HepG2 (cell line): ENCODE data around the gene AHNAK. TPM values are rescaled to one million over a fixed set of nuclear protein-coding genes. Genes with fewer than 3 reads are reported as not detected.
A peak's percentile ranks its signal among the peaks of the same experiment; 100 is the strongest.

Source experiments
- ARNT2 ChIP-seq: sonication (generic); formaldehyde crosslinking; IDR thresholded peaks from 2 replicates; pipeline ENCODE4 v1.8.0; 2022; ENCODE audit warnings: mild to moderate bottlenecking, low read depth, missing genetic modification reagents, moderate library complexity
- CC2D1A ChIP-seq: sonication (generic); formaldehyde crosslinking; IDR thresholded peaks from 2 replicates; pipeline ENCODE4 v1.8.1; 2023; ENCODE audit warnings: mild to moderate bottlenecking, missing genetic modification reagents
- CREB1 ChIP-seq, 2 experiments: fragments of 450-650 bp in 1 of 2; IDR thresholded peaks; 2 replicates each; pipeline ENCODE4 v1.6.1; 2016 to 2017; ENCODE audit warnings: control low read depth in 1 of 2, mild to moderate bottlenecking in 1 of 2, missing compliant biosample characterization in 1 of 2, missing genetic modification characterization in 1 of 2
- HDAC2 ChIP-seq: sonication (generic); formaldehyde crosslinking; IDR thresholded peaks from 2 replicates; pipeline ENCODE4 v1.4.0; 2020; ENCODE audit warnings: missing genetic modification reagents
- HNRNPLL ChIP-seq: fragments of 200-400 bp; formaldehyde crosslinking; IDR thresholded peaks from 2 replicates; pipeline ENCODE4 v1.6.1; 2017; ENCODE audit warnings: mild to moderate bottlenecking, low read depth, low read length; ENCODE audit not compliant: poor library complexity, severe bottlenecking
- MXD4 ChIP-seq: IDR thresholded peaks from 2 replicates; pipeline ENCODE4 v1.6.1; 2016; ENCODE audit warnings: mild to moderate bottlenecking, missing biosample characterization, missing genetic modification reagents
- MYPOP ChIP-seq: sonication (generic); formaldehyde crosslinking; IDR thresholded peaks from 2 replicates; pipeline ENCODE4 v1.8.1; 2023; ENCODE audit warnings: mild to moderate bottlenecking, moderate library complexity, missing genetic modification reagents
- ONECUT2 ChIP-seq: sonication (generic); formaldehyde crosslinking; IDR thresholded peaks from 2 replicates; pipeline ENCODE4 v1.4.0; 2020; ENCODE audit warnings: missing genetic modification reagents
- PHF21A ChIP-seq: sonication (generic); formaldehyde crosslinking; IDR thresholded peaks from 2 replicates; pipeline ENCODE4 v1.5.0; 2020; ENCODE audit warnings: mild to moderate bottlenecking, missing genetic modification reagents
- SMAD1 ChIP-seq: sonication (generic); formaldehyde crosslinking; IDR thresholded peaks from 2 replicates; pipeline ENCODE4 v1.4.0; 2020; ENCODE audit warnings: missing genetic modification reagents, low read depth, mild to moderate bottlenecking, borderline replicate concordance
- SRSF1 ChIP-seq: fragments of 200-400 bp; formaldehyde crosslinking; optimal IDR thresholded peaks from 2 replicates; pipeline ENCODE3; 2017; ENCODE audit warnings: mild to moderate bottlenecking, low read depth, low read length, moderate library complexity
- TARDBP ChIP-seq: sonication (generic); formaldehyde crosslinking; IDR thresholded peaks from 2 replicates; pipeline ENCODE4 v1.8.0; 2022; ENCODE audit warnings: mild to moderate bottlenecking, missing genetic modification reagents
- TBX2 ChIP-seq: sonication (generic); formaldehyde crosslinking; IDR thresholded peaks from 2 replicates; pipeline ENCODE4 v1.5.0; 2020; ENCODE audit warnings: missing genetic modification reagents, mild to moderate bottlenecking, borderline replicate concordance
- TMF1 ChIP-seq: sonication (generic); formaldehyde crosslinking; IDR thresholded peaks from 2 replicates; pipeline ENCODE4 v1.8.1; 2022; ENCODE audit warnings: low read depth, missing genetic modification reagents
- YEATS4 ChIP-seq: sonication (generic); formaldehyde crosslinking; IDR thresholded peaks from 2 replicates; pipeline ENCODE4 v1.4.0; 2020; ENCODE audit warnings: missing genetic modification reagents, borderline replicate concordance
- ZBTB2 ChIP-seq: sonication (generic); formaldehyde crosslinking; IDR thresholded peaks from 2 replicates; pipeline ENCODE4 v1.8.0; 2022; ENCODE audit warnings: low read depth, missing genetic modification reagents
- ZFP62 ChIP-seq: sonication (generic); formaldehyde crosslinking; IDR thresholded peaks from 2 replicates; pipeline ENCODE4 v1.4.0; 2020; ENCODE audit warnings: missing genetic modification reagents
- ZFP82 ChIP-seq: sonication (generic); formaldehyde crosslinking; IDR thresholded peaks from 2 replicates; pipeline ENCODE4 v1.5.1; 2020; ENCODE audit warnings: mild to moderate bottlenecking, missing genetic modification reagents, borderline replicate concordance
- ZNF136 ChIP-seq: sonication (generic); formaldehyde crosslinking; IDR thresholded peaks from 2 replicates; pipeline ENCODE4 v1.8.1; 2022; ENCODE audit warnings: low read depth, mild to moderate bottlenecking, moderate library complexity, missing genetic modification reagents
- ZNF383 ChIP-seq: sonication (generic); formaldehyde crosslinking; IDR thresholded peaks from 2 replicates; pipeline ENCODE4 v1.4.0; 2020; ENCODE audit warnings: missing genetic modification reagents, mild to moderate bottlenecking, borderline replicate concordance
- ZNF614 ChIP-seq: IDR thresholded peaks from 2 replicates; pipeline ENCODE4 v1.6.1; 2018; ENCODE audit warnings: missing biosample characterization, missing genetic modification reagents, inconsistent platforms, borderline replicate concordance
- ZNF670 ChIP-seq: sonication (generic); formaldehyde crosslinking; IDR thresholded peaks from 2 replicates; pipeline ENCODE4 v1.8.0; 2022; ENCODE audit warnings: mild to moderate bottlenecking, missing genetic modification reagents, borderline replicate concordance
- ZNF792 ChIP-seq: IDR thresholded peaks from 2 replicates; pipeline ENCODE4 v1.6.1; 2016
- ZSCAN9 ChIP-seq: IDR thresholded peaks from 2 replicates; pipeline ENCODE4 v1.6.1; 2016; ENCODE audit warnings: borderline replicate concordance
- ZZZ3 ChIP-seq: sonication (generic); formaldehyde crosslinking; IDR thresholded peaks from 2 replicates; pipeline ENCODE4 v1.4.0; 2020; ENCODE audit warnings: missing genetic modification reagents, mild to moderate bottlenecking, borderline replicate concordance
- polyA plus RNA-seq, 8 experiments: library from polyadenylated mRNA; depleted of rRNA in 3 of 8; stranded (reverse) in 7 of 8; unstranded in 1 of 8; fragments of >200 nt; fragmentation: Illumina TruSeq in 4 of 8; extraction: Trizol in 4 of 8; gene quantifications; 2 replicates each; pipeline versions ENCODE4 v1.2.1 to v1.2.3, GENCODE V29; 2011 to 2016; ENCODE audit warnings: low read depth in 4 of 8, missing spikeins in 1 of 8, mixed read lengths in 1 of 8; ENCODE audit not compliant: insufficient read depth in 1 of 8
- total RNA-seq, 5 experiments: library from RNA; depleted of rRNA; stranded (reverse); fragments of >200 nt; fragmentation: Illumina TruSeq; extraction: Trizol; gene quantifications; 2 replicates each; pipeline ENCODE4 v1.2.3, GENCODE V29; 2016; ENCODE audit warnings: low read depth in 1 of 5
- TF ChIP-seq, protein P1 (sequence below): sonication (generic); formaldehyde crosslinking; IDR thresholded peaks from 2 replicates; pipeline ENCODE4 v1.4.0; 2020; ENCODE audit warnings: missing genetic modification reagents, low read depth, mild to moderate bottlenecking, borderline replicate concordance

Gene AHNAK
- total and polyA plus RNA-seq, 2 of the 13 experiments (the other 11 are each of a cell fraction or from before 2014, with no cell fraction given), result 23.4 to 25.0 TPM

GRCh38 chr11:62573592-62574362 is 27.2 kb upstream of the AHNAK start, which contains the start of gene EEF1G (continued):
- TF ChIP-seq HNRNPLL (peak; percentile 99), ZNF670 (CRISPR knock-in tag) (no peak), ZBTB2 (CRISPR knock-in tag) (no peak), HDAC2 (CRISPR knock-in tag) (0 out of 2 replicates have a peak, but pooled peaks have one; percentile 44), PHF21A (CRISPR knock-in tag) (peak; percentile 24; the same call in 1 of the 2 replicates), TMF1 (CRISPR knock-in tag) (peak; percentile 33; the same call in 1 of the 2 replicates), SMAD1 (CRISPR knock-in tag) (peak; percentile 70; the same call in 1 of the 2 replicates), ZFP62 (CRISPR knock-in tag) (no peak), SRSF1 (peak; percentile 81), MXD4 (CRISPR knock-in tag) (0 out of 2 replicates have a peak, but pooled peaks have one; percentile 30), YEATS4 (CRISPR knock-in tag) (peak; percentile 90), ZSCAN9 (CRISPR knock-in tag) (peak; percentile 32; the same call in 1 of the 2 replicates), CREB1 (IDR thresholded peaks at IDR 0.05) (peak; percentile 48; the same call in 1 of the 2 replicates), CREB1 (CRISPR knock-in tag; IDR thresholded peaks at IDR 0.05) (peak; percentile 62), ZFP82 (no peak), TBX2 (CRISPR knock-in tag) (peak; percentile 80), TARDBP (peak; percentile 50), ZNF136 (no peak), ZNF792 (0 out of 2 replicates have a peak, but pooled peaks have one; percentile 15), ZZZ3 (CRISPR knock-in tag) (peak; percentile 81; the same call in 1 of the 2 replicates), ZNF383 (CRISPR knock-in tag) (0 out of 2 replicates have a peak, but pooled peaks have one; percentile 20), ONECUT2 (CRISPR knock-in tag) (no peak), ZNF614 (CRISPR knock-in tag) (0 out of 2 replicates have a peak, but pooled peaks have one; percentile 77), ARNT2 (CRISPR knock-in tag) (peak; percentile 55; the same call in 1 of the 2 replicates), MYPOP (CRISPR knock-in tag) (peak; percentile 90; the same call in 1 of the 2 replicates), CC2D1A (CRISPR knock-in tag) (no peak)
- TF ChIP-seq, protein P1, sequence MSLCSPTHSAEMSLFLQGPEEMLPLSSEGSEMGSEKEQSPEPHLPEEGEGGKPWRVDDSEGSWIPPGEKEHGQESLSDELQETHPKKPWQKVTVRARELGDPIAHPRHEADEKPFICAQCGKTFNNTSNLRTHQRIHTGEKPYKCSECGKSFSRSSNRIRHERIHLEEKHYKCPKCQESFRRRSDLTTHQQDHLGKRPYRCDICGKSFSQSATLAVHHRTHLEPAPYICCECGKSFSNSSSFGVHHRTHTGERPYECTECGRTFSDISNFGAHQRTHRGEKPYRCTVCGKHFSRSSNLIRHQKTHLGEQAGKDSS (CRISPR knock-in tag), result 0 out of 2 replicates have a peak, but pooled peaks have one; percentile 16
